T-helper 1 cell treated with Interleukin-12 subunit alpha and Interleukin-12 subunit beta and Interleukin-4 antibody, amounts not matched to agents 30 μg/mL and 1 μg/mL, for 36 hours (primary cell): ENCODE data around the gene DLGAP1.

ENCODE experiments used
- H3K27ac Mint-ChIP-seq: one replicate; pipeline ENCODE4 v1.8.0; 2021; ENCODE audit warnings: mild to moderate bottlenecking, mixed read lengths
- H3K27me3 Mint-ChIP-seq: one replicate; pipeline ENCODE4 v1.8.0; 2021; ENCODE audit warnings: low read depth, mixed read lengths
- H3K36me3 Mint-ChIP-seq: one replicate; pipeline ENCODE4 v1.8.0; 2021; ENCODE audit warnings: low read depth, mixed read lengths
- H3K4me1 Mint-ChIP-seq: one replicate; pipeline ENCODE4 v1.8.0; 2021; ENCODE audit warnings: low read depth, mixed read lengths
- H3K4me3 Mint-ChIP-seq: one replicate; pipeline ENCODE4 v1.8.0; 2021; ENCODE audit warnings: mild to moderate bottlenecking, moderate library complexity, mixed read lengths
- H3K9me3 Mint-ChIP-seq: one replicate; pipeline ENCODE4 v1.8.0; 2021; ENCODE audit warnings: mixed read lengths

Gene DLGAP1

DNA sequence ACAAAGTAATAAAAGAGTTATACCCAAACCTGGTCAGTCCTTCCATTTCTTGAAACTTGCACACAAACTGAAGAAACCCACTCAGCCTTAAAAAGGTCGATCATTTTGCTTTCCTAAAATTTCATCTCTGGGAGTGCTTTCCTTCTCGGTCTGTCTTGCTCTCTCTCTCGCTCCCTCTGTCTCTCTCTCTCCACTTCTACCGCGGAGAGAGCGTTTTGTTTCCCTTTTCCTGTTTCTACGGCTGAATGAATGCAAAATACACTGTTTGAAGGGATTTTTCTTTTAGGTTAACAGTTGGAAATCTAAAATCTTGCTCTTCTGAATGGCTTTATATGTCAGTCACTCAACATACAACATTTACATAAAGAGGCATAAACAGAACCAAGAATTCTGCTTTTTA lies 581.0 kb downstream of the DLGAP1 start:
- Mint-ChIP-seq H3K4me1 (no peaks in the 10 kb centered on the region), H3K9me3 (no peaks in the 10 kb centered on the region), H3K4me3 (no peak overlapping the region), H3K27me3 (peaks cover 34% of the 10 kb centered on the region), H3K36me3 (no peaks in the 10 kb centered on the region), H3K27ac (no peak overlapping the region)

GRCh38 chr18:3873698-3874097 lies 581.4 kb downstream of the DLGAP1 start:
- Mint-ChIP-seq H3K36me3 (no peaks in the 10 kb centered on the region), H3K27ac (no peak overlapping the region), H3K4me1 (no peaks in the 10 kb centered on the region), H3K9me3 (no peaks in the 10 kb centered on the region), H3K27me3 (peaks cover 34% of the 10 kb centered on the region), H3K4me3 (no peak overlapping the region)

DNA sequence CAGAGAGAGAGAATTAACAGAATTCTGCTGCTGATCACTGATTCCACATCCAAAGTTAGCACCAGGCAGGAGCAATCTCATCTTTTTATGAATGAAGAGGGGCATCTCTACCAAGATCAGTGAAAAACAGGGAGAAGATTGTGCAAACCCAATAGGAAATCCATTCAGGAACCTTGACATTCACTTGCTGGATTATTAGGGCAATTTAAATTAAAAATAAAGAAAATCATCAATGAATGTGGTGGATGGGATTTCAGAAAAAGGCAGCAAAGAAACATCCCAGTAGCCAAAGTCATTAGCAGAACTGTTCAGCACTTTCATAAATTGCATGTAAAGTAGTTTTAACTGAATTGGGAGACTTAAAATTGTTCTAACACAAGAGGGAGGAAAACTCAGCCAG lies 581.9 kb downstream of the DLGAP1 start:
- H3K4me3 Mint-ChIP-seq = no peak overlapping the region
- H3K4me1 Mint-ChIP-seq = no peaks in the 10 kb centered on the region
- no peak overlapping the region for H3K27ac Mint-ChIP-seq
- peaks cover 34% of the 10 kb centered on the region for H3K27me3 Mint-ChIP-seq
- no peaks in the 10 kb centered on the region for H3K9me3 Mint-ChIP-seq
- H3K36me3 Mint-ChIP-seq = no peaks in the 10 kb centered on the region

GRCh38 chr18:3872641-3873040 lies 582.5 kb downstream of the DLGAP1 start:
- no peak overlapping the region for H3K27ac Mint-ChIP-seq
- no peaks in the 10 kb centered on the region for H3K36me3 Mint-ChIP-seq
- no peaks in the 10 kb centered on the region for H3K4me1 Mint-ChIP-seq

GRCh38 chr18:3871687-3872086 lies 583.4 kb downstream of the DLGAP1 start:
- H3K4me1 Mint-ChIP-seq = no peaks in the 10 kb centered on the region
- H3K27me3 Mint-ChIP-seq = peaks cover 34% of the 10 kb centered on the region
- no peak overlapping the region for H3K4me3 Mint-ChIP-seq

More at GRCh38 chr18:3872641-3873040, 582.5 kb downstream of the DLGAP1 start:
- Mint-ChIP-seq H3K9me3 (no peaks in the 10 kb centered on the region), H3K4me3 (no peak overlapping the region), H3K27me3 (peaks cover 34% of the 10 kb centered on the region)

DNA sequence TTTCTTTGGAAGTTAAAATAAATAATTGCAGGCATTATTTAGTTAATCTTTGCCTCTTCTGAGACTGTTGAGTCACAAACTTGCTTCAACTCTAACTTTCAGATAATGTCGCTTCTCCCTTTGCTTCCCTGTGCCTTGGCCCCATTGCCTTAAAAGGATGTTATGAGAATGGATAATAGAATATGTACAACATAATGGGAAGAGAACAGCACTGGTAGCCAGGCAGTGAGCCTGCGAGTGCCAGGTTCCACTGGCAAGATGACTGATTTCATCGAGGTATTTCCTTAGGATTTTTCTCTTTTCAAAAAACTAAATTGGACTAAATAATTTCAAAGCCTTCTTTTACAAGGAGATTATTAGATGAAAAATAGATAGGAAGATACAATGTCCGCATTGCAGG lies 584.2 kb downstream of the DLGAP1 start:
- Mint-ChIP-seq H3K9me3 (no peaks in the 10 kb centered on the region), H3K27me3 (peaks cover 28% of the 10 kb centered on the region), H3K36me3 (no peaks in the 10 kb centered on the region), H3K4me3 (no peak overlapping the region), H3K27ac (no peak overlapping the region), H3K4me1 (no peaks in the 10 kb centered on the region)

More at GRCh38 chr18:3871687-3872086, 583.4 kb downstream of the DLGAP1 start:
- Mint-ChIP-seq H3K36me3 (no peaks in the 10 kb centered on the region), H3K27ac (no peak overlapping the region), H3K9me3 (no peaks in the 10 kb centered on the region)

- Mint-ChIP-seq H3K27me3 (peaks cover 27% of the 10 kb centered on the region), H3K36me3 (no peaks in the 10 kb centered on the region), H3K27ac (no peak overlapping the region), H3K9me3 (no peaks in the 10 kb centered on the region), H3K4me1 (no peaks in the 10 kb centered on the region), H3K4me3 (no peak overlapping the region)
Measured at GRCh38 chr18:3869848-3870247, 585.3 kb downstream of the DLGAP1 start.

- Mint-ChIP-seq H3K4me1 (no peaks in the 10 kb centered on the region), H3K27me3 (peaks cover 20% of the 10 kb centered on the region), H3K9me3 (no peaks in the 10 kb centered on the region), H3K36me3 (no peaks in the 10 kb centered on the region), H3K4me3 (no peak overlapping the region), H3K27ac (no peak overlapping the region)
Measured at GRCh38 chr18:3867864-3868311, 587.2 kb downstream of the DLGAP1 start.

DNA sequence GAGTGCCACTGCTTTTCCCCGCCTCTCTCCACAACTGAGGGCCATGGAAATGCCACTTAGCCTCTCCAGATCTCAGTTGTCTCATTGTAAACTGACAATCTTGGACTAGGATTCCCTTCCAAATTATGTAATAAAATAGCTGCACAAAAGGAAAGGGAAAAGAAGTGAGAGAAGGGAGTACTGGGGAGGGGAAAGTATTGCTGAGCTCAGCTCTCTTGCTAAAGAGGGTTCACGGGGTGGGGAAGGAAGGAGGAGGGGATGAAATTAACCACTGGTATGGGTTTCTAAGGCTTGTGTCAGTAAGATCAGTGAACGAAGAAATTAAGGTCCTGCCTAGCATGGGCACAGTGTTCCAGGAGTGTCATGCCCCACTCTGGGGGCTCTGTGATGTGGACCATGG lies 587.9 kb downstream of the DLGAP1 start:
- peaks cover 14% of the 10 kb centered on the region for H3K27me3 Mint-ChIP-seq
- no peak overlapping the region for H3K27ac Mint-ChIP-seq
- H3K9me3 Mint-ChIP-seq = no peaks in the 10 kb centered on the region
- no peak overlapping the region for H3K4me3 Mint-ChIP-seq
- H3K4me1 Mint-ChIP-seq = no peaks in the 10 kb centered on the region
- no peaks in the 10 kb centered on the region for H3K36me3 Mint-ChIP-seq

DNA sequence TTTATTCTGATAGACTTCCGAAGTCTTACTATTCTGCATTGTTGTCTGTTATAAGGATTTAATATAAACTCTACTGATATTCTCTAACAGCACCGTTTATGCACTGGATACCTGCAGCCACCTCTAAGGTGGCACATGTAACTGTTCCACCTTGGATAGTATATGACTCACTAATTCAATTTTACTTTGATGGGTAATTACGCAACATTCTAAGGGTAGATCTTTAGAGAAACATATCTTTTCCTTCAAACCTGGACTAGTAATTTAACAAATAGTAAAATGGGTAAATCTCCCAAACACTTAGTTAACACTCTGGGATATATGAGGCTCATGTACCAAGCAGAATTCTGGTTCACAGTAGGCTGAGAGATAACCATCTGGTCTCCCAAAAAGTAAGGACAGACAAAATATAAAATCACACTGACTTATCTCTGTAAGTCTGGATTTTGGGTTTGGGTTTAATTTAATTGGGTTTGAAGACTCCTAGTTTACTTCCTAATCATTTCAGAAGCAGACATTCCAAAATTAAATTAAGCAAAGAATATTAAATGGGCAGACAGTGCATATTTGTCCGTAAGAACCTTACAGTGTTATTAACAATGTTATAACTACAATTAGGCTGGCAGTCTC lies 590.3 kb downstream of the DLGAP1 start:
- Mint-ChIP-seq H3K27ac (no peak overlapping the region), H3K4me3 (no peak overlapping the region), H3K9me3 (no peaks in the 10 kb centered on the region), H3K4me1 (no peaks in the 10 kb centered on the region), H3K27me3 (peaks cover 8% of the 10 kb centered on the region), H3K36me3 (no peaks in the 10 kb centered on the region)

GRCh38 chr18:3863593-3863992 lies 591.5 kb downstream of the DLGAP1 start:
- Mint-ChIP-seq H3K36me3 (no peaks in the 10 kb centered on the region), H3K27ac (no peak overlapping the region), H3K4me3 (no peak overlapping the region), H3K9me3 (no peaks in the 10 kb centered on the region), H3K4me1 (no peaks in the 10 kb centered on the region), H3K27me3 (peaks cover 11% of the 10 kb centered on the region)

- H3K36me3 Mint-ChIP-seq = no peaks in the 10 kb centered on the region
- no peak overlapping the region for H3K4me3 Mint-ChIP-seq
- peaks cover 11% of the 10 kb centered on the region for H3K27me3 Mint-ChIP-seq
- H3K27ac Mint-ChIP-seq = no peak overlapping the region
- H3K9me3 Mint-ChIP-seq = no peaks in the 10 kb centered on the region
- H3K4me1 Mint-ChIP-seq = no peaks in the 10 kb centered on the region
Measured at GRCh38 chr18:3863006-3863405, 592.1 kb downstream of the DLGAP1 start.

- Mint-ChIP-seq H3K4me1 (no peaks in the 10 kb centered on the region), H3K4me3 (no peak overlapping the region), H3K36me3 (no peaks in the 10 kb centered on the region), H3K27ac (no peak overlapping the region), H3K9me3 (no peaks in the 10 kb centered on the region), H3K27me3 (peaks cover 17% of the 10 kb centered on the region)
Measured at GRCh38 chr18:3861495-3861894, 593.6 kb downstream of the DLGAP1 start.

GRCh38 chr18:3857544-3857943 lies 597.6 kb downstream of the DLGAP1 start:
- no peak overlapping the region for H3K27ac Mint-ChIP-seq

DNA sequence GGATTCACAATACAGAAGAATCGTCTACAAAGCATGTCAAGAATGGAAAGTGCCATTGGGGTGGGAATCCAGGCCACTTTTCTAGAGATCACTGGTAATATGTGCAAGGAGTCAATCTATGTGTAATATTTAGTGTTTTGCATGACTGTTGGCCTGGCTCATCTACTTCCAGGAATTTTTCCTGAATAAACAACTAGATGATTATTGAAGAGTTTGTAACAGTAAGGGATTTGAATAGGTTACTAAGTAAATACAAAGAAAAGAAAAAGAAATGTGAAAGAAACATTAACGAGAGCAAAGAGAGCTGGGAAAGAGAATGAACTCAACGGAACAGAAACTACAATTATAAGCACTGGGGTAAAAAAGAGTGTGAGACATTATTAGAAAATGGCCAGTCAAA lies 599.1 kb downstream of the DLGAP1 start:
- no peaks in the 10 kb centered on the region for H3K9me3 Mint-ChIP-seq

More at GRCh38 chr18:3857544-3857943, 597.6 kb downstream of the DLGAP1 start:
- Mint-ChIP-seq H3K4me1 (no peaks in the 10 kb centered on the region), H3K4me3 (no peak overlapping the region), H3K27me3 (peaks cover 9% of the 10 kb centered on the region), H3K9me3 (no peaks in the 10 kb centered on the region), H3K36me3 (no peaks in the 10 kb centered on the region)

DNA sequence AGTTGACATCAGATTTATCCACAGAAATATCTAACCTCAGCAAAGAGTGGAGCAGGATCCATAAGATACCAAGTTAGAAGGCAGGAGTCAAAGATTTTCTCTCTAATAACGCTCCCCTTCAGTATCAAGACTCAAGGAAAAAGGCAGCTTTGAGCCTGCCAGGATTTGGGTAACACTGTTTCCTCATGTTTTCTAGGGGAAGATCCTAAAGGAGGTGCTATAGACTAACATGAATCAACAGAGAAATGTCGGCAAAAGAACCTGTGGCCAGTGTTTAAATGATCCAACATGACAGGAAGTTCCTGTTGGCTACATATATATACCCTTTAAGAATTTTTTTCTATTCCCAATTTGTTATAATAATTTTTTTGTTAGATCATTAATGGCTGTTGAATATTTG lies 602.8 kb downstream of the DLGAP1 start:
- no peaks in the 10 kb centered on the region for H3K4me1 Mint-ChIP-seq
- H3K27ac Mint-ChIP-seq = no peak overlapping the region
- H3K36me3 Mint-ChIP-seq = no peaks in the 10 kb centered on the region
- H3K27me3 Mint-ChIP-seq = no peaks in the 10 kb centered on the region
- no peak overlapping the region for H3K4me3 Mint-ChIP-seq
- H3K9me3 Mint-ChIP-seq = no peaks in the 10 kb centered on the region

More for the DNA sequence above, 599.1 kb downstream of the DLGAP1 start:
- Mint-ChIP-seq H3K4me3 (no peak overlapping the region), H3K4me1 (no peaks in the 10 kb centered on the region), H3K36me3 (no peaks in the 10 kb centered on the region), H3K27ac (no peak overlapping the region), H3K27me3 (peaks cover 9% of the 10 kb centered on the region)
